HT-29 (cell line): ENCODE results near the gene LCE3E. TPM values are rescaled to one million over a fixed set of nuclear protein-coding genes. Genes with fewer than 3 reads are reported as not detected.

ENCODE experiments used
- DNase-seq: peaks from one replicate; pipeline ENCODE4 v3.0.0-alpha.2; 2015; ENCODE audit warnings: low spot score
- small RNA-seq: library from RNA; depleted of rRNA; stranded (forward); fragments of <200 nt; gene quantifications from one replicate; pipeline ENCODE3, GENCODE V24; 2014
- total RNA-seq: library from RNA; depleted of rRNA; stranded (reverse); fragments of >200 nt; shearing (Covaris generic); gene quantifications from 2 replicates; pipeline ENCODE4 v1.2.3, GENCODE V29; 2014; rRNA removed

Gene LCE3E
- total RNA-seq, 1 experiment from 2014 or later = not detected

- no peak for DNase-seq
Observed at GRCh38 chr1:152516082-152516481, 50.5 kb downstream of the LCE3E start.

Small RNA genes lying within 50 kb of the gene (small RNA-seq; reads per million reads assigned to genes)
- not detected for gene LCE3B

Other genes with a start within 250 kb of the LCE3E start
- gene FLG, start 241.5 kb downstream of the LCE3E start, total RNA-seq = 0.03 TPM in 1 of 2 replicates, not detected in the other
- not detected in 2 replicates for gene FLG2, start 206.8 kb downstream of the LCE3E start, total RNA-seq
- not detected in 2 replicates for gene CRNN, start 152.5 kb downstream of the LCE3E start, total RNA-seq
- gene LCE5A, start 56.0 kb downstream of the LCE3E start, total RNA-seq = not detected in 2 replicates
- gene CRCT1, start 52.3 kb downstream of the LCE3E start, total RNA-seq = 0.15 TPM in 1 of 2 replicates, not detected in the other
- not detected in 2 replicates for gene LCE3D, start 13.7 kb upstream of the LCE3E start, total RNA-seq
- not detected in 2 replicates for gene LCE3C, start 33.5 kb upstream of the LCE3E start, total RNA-seq
- gene LCE3B, start 47.0 kb upstream of the LCE3E start, total RNA-seq = not detected in 2 replicates
- gene LCE3A, start 56.3 kb upstream of the LCE3E start, total RNA-seq = not detected in 2 replicates
- not detected in 2 replicates for gene LCE2D, start 96.6 kb upstream of the LCE3E start, total RNA-seq
- gene LCE2C, start 108.5 kb upstream of the LCE3E start, total RNA-seq = not detected in 2 replicates
- not detected in 2 replicates for gene LCE2B, start 119.3 kb upstream of the LCE3E start, total RNA-seq
- not detected in 2 replicates for gene LCE2A, start 131.6 kb upstream of the LCE3E start, total RNA-seq
- not detected in 2 replicates for gene LCE4A, start 141.4 kb upstream of the LCE3E start, total RNA-seq
- gene KPRP, start 191.2 kb upstream of the LCE3E start, total RNA-seq = not detected in 2 replicates
- not detected in 2 replicates for gene LCE1F, start 208.4 kb upstream of the LCE3E start, total RNA-seq
- 3.0 and 5.2 TPM in 2 replicates for gene LCE1E, start 219.5 kb upstream of the LCE3E start, total RNA-seq
- not detected in 2 replicates for gene LCE1D, start 229.9 kb upstream of the LCE3E start, total RNA-seq
- not detected in 2 replicates for gene LCE1C, start 239.9 kb upstream of the LCE3E start, total RNA-seq
- gene LCE1B, start 245.2 kb upstream of the LCE3E start, total RNA-seq = not detected in 2 replicates